ENCODE data around the gene FSTL5. TPM values are rescaled to one million over a fixed set of nuclear protein-coding genes. Genes with fewer than 3 reads are reported as not detected.

FSTL5 gene
- polyA plus RNA-seq, 4 donors, result 0.19 to 0.36 TPM; not detected in 2

DNA sequence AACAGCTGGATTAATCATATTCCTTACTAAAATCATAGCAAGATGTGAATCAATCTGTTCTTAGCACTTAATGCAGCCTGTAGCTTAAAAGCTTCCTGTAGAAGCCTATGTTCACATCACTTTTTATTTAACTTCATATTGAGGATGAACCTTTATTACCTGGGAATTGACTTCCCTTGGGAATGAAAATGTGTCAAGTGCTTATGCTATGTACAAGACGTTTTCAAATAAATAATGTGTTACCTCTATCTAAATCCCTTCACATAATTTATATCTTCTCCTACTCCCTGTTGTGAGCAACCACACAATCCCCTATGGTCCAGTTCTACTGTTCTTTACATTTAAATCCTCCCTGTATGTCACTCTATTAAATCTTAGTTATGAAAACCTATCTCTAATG is 633.1 kb downstream of the FSTL5 start:
- no peak for DNase-seq
- H3K4me1 ChIP-seq (ENCODE audit: control insufficient read depth in 3 of 3, insufficient read depth in 2 of 3, low read depth in 1 of 3, low read length in 2 of 3), result no peaks in the 10 kb centered on the region
- H3K9me3 ChIP-seq (ENCODE audit: control insufficient read depth in 2 of 2, insufficient read depth in 1 of 2, low read depth in 1 of 2, low read length in 1 of 2), result no peaks in the 10 kb centered on the region
- WGBS, 3 donors, result 31 to 47% (median 33%) methylated on average over 1 of the region's 1 CpG
- no peak overlapping the region for H3K27ac ChIP-seq (ENCODE audit: low read depth in 1 of 3, low read length in 2 of 3)
- no peaks in the 10 kb centered on the region for H3K27me3 ChIP-seq (ENCODE audit: control insufficient read depth in 3 of 3, insufficient read depth in 3 of 3, low read length in 3 of 3)
- no peak overlapping the region for H3K4me3 ChIP-seq (ENCODE audit: low read depth in 1 of 3, low read length in 3 of 3)
- FAIRE-seq, result no peak
- no peaks in the 10 kb centered on the region for H3K36me3 ChIP-seq (ENCODE audit: control insufficient read depth in 3 of 3, insufficient read depth in 2 of 3, low read depth in 1 of 3, low read length in 3 of 3)

DNA sequence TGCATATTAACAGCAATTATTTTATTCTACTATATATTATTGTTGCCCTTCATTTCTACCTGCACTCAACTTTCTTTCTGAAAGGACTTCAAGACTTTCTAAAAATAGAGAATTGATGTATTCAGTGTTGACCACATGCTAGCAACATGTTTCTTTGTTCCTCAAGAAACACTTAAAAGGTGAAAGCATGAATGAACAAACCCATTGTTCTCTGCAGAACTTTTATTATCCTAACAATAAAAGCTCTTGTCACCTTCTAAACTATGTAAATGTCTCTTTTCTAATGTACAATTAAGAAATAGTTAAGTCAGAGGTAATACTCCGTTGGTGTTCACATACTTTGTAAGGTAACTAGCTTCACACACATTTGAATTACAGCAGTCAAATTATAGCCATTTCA is 638.7 kb downstream of the FSTL5 start:
- Histone ChIP-seq H3K27ac (ENCODE audit: low read depth in 1 of 3, low read length in 2 of 3) (no peak overlapping the region), H3K36me3 (ENCODE audit: control insufficient read depth in 3 of 3, insufficient read depth in 2 of 3, low read depth in 1 of 3, low read length in 3 of 3) (no peaks in the 10 kb centered on the region), H3K9me3 (ENCODE audit: control insufficient read depth in 2 of 2, insufficient read depth in 1 of 2, low read depth in 1 of 2, low read length in 1 of 2) (no peaks in the 10 kb centered on the region), H3K4me3 (ENCODE audit: low read depth in 1 of 3, low read length in 3 of 3) (no peak overlapping the region), H3K4me1 (ENCODE audit: control insufficient read depth in 3 of 3, insufficient read depth in 2 of 3, low read depth in 1 of 3, low read length in 2 of 3) (no peaks in the 10 kb centered on the region), H3K27me3 (ENCODE audit: control insufficient read depth in 3 of 3, insufficient read depth in 3 of 3, low read length in 3 of 3) (no peaks in the 10 kb centered on the region)
- no peak for FAIRE-seq
- WGBS, 3 donors, result 20 to 48% (median 31%) methylated on average over 1 of the region's 1 CpG
- DNase-seq, result no peak

DNA sequence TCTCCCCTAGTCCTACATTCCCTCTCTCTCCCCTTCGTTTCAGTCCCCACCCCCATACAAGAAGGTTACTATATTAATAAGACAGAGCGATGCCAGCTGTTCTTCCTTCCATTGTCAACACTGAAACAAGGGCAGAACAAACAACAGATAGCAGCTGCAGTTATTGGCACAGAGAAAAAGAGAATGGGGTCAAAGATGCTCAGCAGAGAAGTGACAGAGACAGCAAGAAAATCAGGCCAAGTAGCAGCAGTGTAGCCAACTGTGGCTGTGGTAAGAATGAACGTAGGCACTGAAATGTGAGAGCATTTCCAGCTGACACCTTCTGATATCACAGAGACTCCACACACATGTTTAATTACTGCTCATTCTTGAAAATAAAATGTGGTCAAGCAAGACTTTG is 641.8 kb downstream of the FSTL5 start:
- Histone ChIP-seq H3K4me3 (ENCODE audit: low read depth in 1 of 3, low read length in 3 of 3) (no peak overlapping the region), H3K9me3 (ENCODE audit: control insufficient read depth in 2 of 2, insufficient read depth in 1 of 2, low read depth in 1 of 2, low read length in 1 of 2) (no peaks in the 10 kb centered on the region), H3K36me3 (ENCODE audit: control insufficient read depth in 3 of 3, insufficient read depth in 2 of 3, low read depth in 1 of 3, low read length in 3 of 3) (no peaks in the 10 kb centered on the region), H3K27me3 (ENCODE audit: control insufficient read depth in 3 of 3, insufficient read depth in 3 of 3, low read length in 3 of 3) (no peaks in the 10 kb centered on the region), H3K27ac (ENCODE audit: low read depth in 1 of 3, low read length in 2 of 3) (no peak overlapping the region), H3K4me1 (ENCODE audit: control insufficient read depth in 3 of 3, insufficient read depth in 2 of 3, low read depth in 1 of 3, low read length in 2 of 3) (no peaks in the 10 kb centered on the region)
- DNase-seq, result peak; percentile 6 to 9
- no peak for FAIRE-seq
- 27 to 38% (median 36%) methylated on average over 3 of the region's 3 CpGs for WGBS, 3 donors

DNA sequence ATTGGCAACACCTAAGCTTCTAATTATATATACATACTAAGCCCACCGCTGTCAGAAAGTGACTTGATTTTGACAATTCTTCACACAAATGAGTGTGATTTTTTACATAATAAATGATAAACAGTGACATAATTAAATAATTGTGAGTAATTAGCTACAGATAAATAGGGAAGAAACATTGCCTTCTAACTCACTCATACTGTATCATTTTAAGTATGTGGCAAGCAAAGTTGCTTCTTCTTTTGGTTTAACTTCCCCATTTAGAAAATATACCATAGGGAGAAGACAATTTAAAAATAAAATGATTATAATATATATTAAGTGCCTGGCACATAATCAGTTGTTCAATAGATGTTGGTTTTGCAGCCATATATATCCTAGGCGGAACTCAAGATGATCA is 644.2 kb downstream of the FSTL5 start:
- FAIRE-seq, result no peak
- Histone ChIP-seq H3K36me3 (ENCODE audit: control insufficient read depth in 3 of 3, insufficient read depth in 2 of 3, low read depth in 1 of 3, low read length in 3 of 3) (no peaks in the 10 kb centered on the region), H3K27me3 (ENCODE audit: control insufficient read depth in 3 of 3, insufficient read depth in 3 of 3, low read length in 3 of 3) (no peaks in the 10 kb centered on the region), H3K4me1 (ENCODE audit: control insufficient read depth in 3 of 3, insufficient read depth in 2 of 3, low read depth in 1 of 3, low read length in 2 of 3) (no peaks in the 10 kb centered on the region), H3K4me3 (ENCODE audit: low read depth in 1 of 3, low read length in 3 of 3) (no peak overlapping the region), H3K27ac (ENCODE audit: low read depth in 1 of 3, low read length in 2 of 3) (no peak overlapping the region), H3K9me3 (ENCODE audit: control insufficient read depth in 2 of 2, insufficient read depth in 1 of 2, low read depth in 1 of 2, low read length in 1 of 2) (no peaks in the 10 kb centered on the region)
- no peak for DNase-seq
- 90 to 95% (median 93%) methylated on average over 2 of the region's 2 CpGs for WGBS, 3 donors

DNA sequence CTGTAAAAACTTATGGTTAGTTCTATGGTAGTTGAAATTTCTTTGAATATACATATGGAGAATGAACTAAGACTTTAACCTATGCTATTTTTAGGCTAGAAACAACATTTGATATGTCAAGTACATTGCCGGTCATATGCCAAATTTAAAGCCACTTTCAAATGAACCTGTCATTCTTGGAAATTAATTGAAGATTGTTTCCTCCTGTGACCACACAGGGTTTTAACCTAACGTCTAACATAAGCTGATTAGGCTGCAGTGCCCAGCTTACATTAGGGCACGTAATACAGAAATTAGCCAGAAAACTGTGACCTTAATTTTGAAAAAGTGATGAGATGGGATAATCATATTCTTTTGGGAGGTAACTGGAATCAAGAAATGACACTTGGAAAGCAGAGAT is 645.9 kb downstream of the FSTL5 start:
- Histone ChIP-seq H3K36me3 (ENCODE audit: control insufficient read depth in 3 of 3, insufficient read depth in 2 of 3, low read depth in 1 of 3, low read length in 3 of 3) (no peaks in the 10 kb centered on the region), H3K9me3 (ENCODE audit: control insufficient read depth in 2 of 2, insufficient read depth in 1 of 2, low read depth in 1 of 2, low read length in 1 of 2) (no peaks in the 10 kb centered on the region), H3K27ac (ENCODE audit: low read depth in 1 of 3, low read length in 2 of 3) (no peak overlapping the region), H3K4me1 (ENCODE audit: control insufficient read depth in 3 of 3, insufficient read depth in 2 of 3, low read depth in 1 of 3, low read length in 2 of 3) (no peaks in the 10 kb centered on the region), H3K27me3 (ENCODE audit: control insufficient read depth in 3 of 3, insufficient read depth in 3 of 3, low read length in 3 of 3) (no peaks in the 10 kb centered on the region), H3K4me3 (ENCODE audit: low read depth in 1 of 3, low read length in 3 of 3) (no peak overlapping the region)
- no peak for DNase-seq
- WGBS, 3 donors, result 39 to 58% (median 50%) methylated on average over 3 of the region's 3 CpGs
- no peak for FAIRE-seq

DNA sequence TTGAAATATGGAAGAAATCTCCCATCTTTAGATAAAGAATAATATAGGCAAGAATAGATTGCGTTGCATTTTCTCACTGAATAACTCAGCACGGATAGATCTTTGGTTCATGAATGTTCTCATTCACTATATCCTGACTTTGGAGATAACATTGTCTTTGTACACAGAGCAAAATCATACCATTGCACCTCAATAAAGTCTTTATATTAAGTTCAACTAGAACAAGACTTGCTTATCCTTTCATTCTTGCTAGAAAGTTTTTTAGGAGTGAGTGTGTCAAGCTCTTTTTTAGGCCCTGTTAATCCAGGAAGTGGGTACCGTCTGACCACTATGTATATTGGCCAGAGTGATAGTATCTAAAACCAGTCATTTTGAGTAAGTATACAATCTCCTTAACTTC is 658.7 kb downstream of the FSTL5 start:
- no peaks in the 10 kb centered on the region for H3K36me3 ChIP-seq (ENCODE audit: control insufficient read depth in 3 of 3, insufficient read depth in 2 of 3, low read depth in 1 of 3, low read length in 3 of 3)
- no peaks in the 10 kb centered on the region for H3K27me3 ChIP-seq (ENCODE audit: control insufficient read depth in 3 of 3, insufficient read depth in 3 of 3, low read length in 3 of 3)
- FAIRE-seq, result no peak
- no peak for DNase-seq
- no peak overlapping the region for H3K4me3 ChIP-seq (ENCODE audit: low read depth in 1 of 3, low read length in 3 of 3)
- H3K4me1 ChIP-seq (ENCODE audit: control insufficient read depth in 3 of 3, insufficient read depth in 2 of 3, low read depth in 1 of 3, low read length in 2 of 3), result no peaks in the 10 kb centered on the region
- no peak overlapping the region for H3K27ac ChIP-seq (ENCODE audit: low read depth in 1 of 3, low read length in 2 of 3)
- no peaks in the 10 kb centered on the region for H3K9me3 ChIP-seq (ENCODE audit: control insufficient read depth in 2 of 2, insufficient read depth in 1 of 2, low read depth in 1 of 2, low read length in 1 of 2)
- WGBS, 3 donors, result 80 to 85% (median 81%) methylated on average over 3 of the region's 3 CpGs

DNA sequence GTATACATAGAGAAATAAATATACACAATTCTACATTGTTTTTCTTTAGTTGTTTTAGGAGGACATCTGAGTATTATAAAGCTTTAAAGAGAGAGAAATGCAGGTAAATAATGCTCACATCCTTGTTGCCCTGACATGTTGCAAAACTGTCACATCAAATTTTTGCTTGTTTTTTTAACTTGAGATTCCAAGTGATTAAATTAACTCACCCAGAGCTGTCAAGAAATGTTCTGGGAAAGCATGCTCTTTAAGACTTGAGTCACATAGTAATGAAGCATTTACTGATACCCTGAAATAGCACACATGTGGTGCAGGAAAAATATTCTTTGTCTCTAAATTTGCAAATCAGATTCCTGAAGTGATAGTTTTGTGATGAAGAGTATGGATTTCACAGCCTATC is 665.6 kb downstream of the FSTL5 start:
- H3K36me3 ChIP-seq (ENCODE audit: control insufficient read depth in 3 of 3, insufficient read depth in 2 of 3, low read depth in 1 of 3, low read length in 3 of 3), result no peaks in the 10 kb centered on the region
- no peak overlapping the region for H3K27ac ChIP-seq (ENCODE audit: low read depth in 1 of 3, low read length in 2 of 3)
- H3K4me1 ChIP-seq (ENCODE audit: control insufficient read depth in 3 of 3, insufficient read depth in 2 of 3, low read depth in 1 of 3, low read length in 2 of 3), result no peaks in the 10 kb centered on the region
- DNase-seq (no peak), FAIRE-seq (no peak)
- no peaks in the 10 kb centered on the region for H3K27me3 ChIP-seq (ENCODE audit: control insufficient read depth in 3 of 3, insufficient read depth in 3 of 3, low read length in 3 of 3)
- no peaks in the 10 kb centered on the region for H3K9me3 ChIP-seq (ENCODE audit: control insufficient read depth in 2 of 2, insufficient read depth in 1 of 2, low read depth in 1 of 2, low read length in 1 of 2)
- H3K4me3 ChIP-seq (ENCODE audit: low read depth in 1 of 3, low read length in 3 of 3), result no peak overlapping the region

DNA sequence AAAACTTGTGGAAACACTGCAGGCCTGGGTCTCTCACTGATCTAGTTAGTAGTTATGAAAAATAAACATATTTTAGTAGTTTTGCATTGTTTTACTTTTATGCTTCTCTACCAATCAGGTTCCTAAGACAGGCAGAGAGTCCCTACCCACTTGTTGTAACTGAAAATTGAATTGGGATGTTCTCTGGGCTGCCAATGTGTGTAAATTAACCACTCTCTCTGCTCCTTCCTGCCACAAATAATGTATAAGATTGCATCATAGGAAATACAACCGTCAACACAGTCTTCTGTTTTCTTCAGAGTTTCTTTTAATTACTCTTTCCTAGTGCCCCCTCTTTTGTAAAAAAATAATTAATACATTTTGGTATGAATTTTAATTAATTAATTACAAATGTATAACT is 677.3 kb downstream of the FSTL5 start:
- no peak for FAIRE-seq
- no peak overlapping the region for H3K27ac ChIP-seq (ENCODE audit: low read depth in 1 of 3, low read length in 2 of 3)
- no peaks in the 10 kb centered on the region for H3K9me3 ChIP-seq (ENCODE audit: control insufficient read depth in 2 of 2, insufficient read depth in 1 of 2, low read depth in 1 of 2, low read length in 1 of 2)
- no peak for DNase-seq
- no peak overlapping the region for H3K4me3 ChIP-seq (ENCODE audit: low read depth in 1 of 3, low read length in 3 of 3)
- H3K4me1 ChIP-seq (ENCODE audit: control insufficient read depth in 3 of 3, insufficient read depth in 2 of 3, low read depth in 1 of 3, low read length in 2 of 3), result no peaks in the 10 kb centered on the region
- no peaks in the 10 kb centered on the region for H3K36me3 ChIP-seq (ENCODE audit: control insufficient read depth in 3 of 3, insufficient read depth in 2 of 3, low read depth in 1 of 3, low read length in 3 of 3)
- no peaks in the 10 kb centered on the region for H3K27me3 ChIP-seq (ENCODE audit: control insufficient read depth in 3 of 3, insufficient read depth in 3 of 3, low read length in 3 of 3)
- 51 to 60% (median 58%) methylated on average over 1 of the region's 1 CpG for WGBS, 3 donors

DNA sequence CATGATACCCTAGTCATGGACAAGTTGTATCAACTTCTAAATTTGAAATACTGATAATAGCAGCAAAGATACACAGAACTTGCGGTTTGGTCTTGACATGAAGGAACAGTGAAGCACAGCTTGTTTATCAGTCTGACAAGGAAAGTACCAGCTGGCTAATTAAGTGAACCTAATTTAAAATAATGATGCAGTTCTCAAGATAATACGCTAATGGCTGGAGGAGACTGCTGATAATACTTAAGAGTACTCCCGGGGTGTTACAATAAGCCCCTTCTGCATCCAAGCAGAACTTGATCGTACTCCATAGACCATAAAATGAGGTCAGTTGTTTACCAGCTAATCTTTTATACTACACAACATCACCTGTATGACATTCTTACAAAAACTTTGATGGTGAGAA is 697.5 kb downstream of the FSTL5 start:
- FAIRE-seq, result no peak
- WGBS, 3 donors, result 29 to 59% (median 47%) methylated on average over 4 of the region's 4 CpGs

More for the DNA sequence above, 697.5 kb downstream of the FSTL5 start:
- H3K27me3 ChIP-seq (ENCODE audit: control insufficient read depth in 3 of 3, insufficient read depth in 3 of 3, low read length in 3 of 3), result no peaks in the 10 kb centered on the region
- no peak overlapping the region for H3K27ac ChIP-seq (ENCODE audit: low read depth in 1 of 3, low read length in 2 of 3)
- H3K4me3 ChIP-seq (ENCODE audit: low read depth in 1 of 3, low read length in 3 of 3), result no peak overlapping the region
- no peaks in the 10 kb centered on the region for H3K9me3 ChIP-seq (ENCODE audit: control insufficient read depth in 2 of 2, insufficient read depth in 1 of 2, low read depth in 1 of 2, low read length in 1 of 2)
- no peaks in the 10 kb centered on the region for H3K4me1 ChIP-seq (ENCODE audit: control insufficient read depth in 3 of 3, insufficient read depth in 2 of 3, low read depth in 1 of 3, low read length in 2 of 3)
- H3K36me3 ChIP-seq (ENCODE audit: control insufficient read depth in 3 of 3, insufficient read depth in 2 of 3, low read depth in 1 of 3, low read length in 3 of 3), result no peaks in the 10 kb centered on the region
- DNase-seq, result no peak
